ENCODE results near the gene EXOSC1.
"Not testable (repeated sequence)": the region's sequence is repeated elsewhere in the genome, so short reads cannot be mapped to it uniquely, and the experiment has no call there.

The EXOSC1 gene

GRCh38 chr10:97475936-97476594 lies 30.3 kb upstream of the EXOSC1 start:
- Histone ChIP-seq H3K36me3 (peaks cover 55% of the 10 kb centered on the region), H3K27ac (peak overlapping the region; percentile 64), H3K4me3 (ENCODE audit: low read depth in 1 of 2, low read length in 1 of 2) (no peak overlapping the region)

GRCh38 chr10:97474918-97475317 lies 29.1 kb upstream of the EXOSC1 start:
- Histone ChIP-seq H3K4me3 (ENCODE audit: low read depth in 1 of 2, low read length in 1 of 2) (no peak overlapping the region), H3K4me1 (ENCODE audit: control insufficient read depth in 1 of 2, insufficient read depth in 1 of 2, low read depth in 1 of 2, low read length in 1 of 2) (peaks cover 14 to 17% of the 10 kb centered on the region in 2 experiments), H3K27me3 (no peaks in the 10 kb centered on the region), H3K36me3 (peaks cover 55% of the 10 kb centered on the region), H3K27ac (peak overlapping the region; percentile 64), H3K9me3 (no peaks in the 10 kb centered on the region)
- TF ChIP-seq CTCF (IDR thresholded peaks at IDR 0.05) = no peak

More at GRCh38 chr10:97475936-97476594, 30.3 kb upstream of the EXOSC1 start:
- Histone ChIP-seq H3K4me1 (ENCODE audit: control insufficient read depth in 1 of 2, insufficient read depth in 1 of 2, low read depth in 1 of 2, low read length in 1 of 2) (peaks cover 14 to 17% of the 10 kb centered on the region in 2 experiments), H3K27me3 (no peaks in the 10 kb centered on the region), H3K9me3 (no peaks in the 10 kb centered on the region)
- no peak for TF ChIP-seq CTCF (IDR thresholded peaks at IDR 0.05)

- H3K4me1 ChIP-seq (ENCODE audit: control insufficient read depth in 1 of 2, insufficient read depth in 1 of 2, low read depth in 1 of 2, low read length in 1 of 2); H3K27ac ChIP-seq; H3K4me3 ChIP-seq (ENCODE audit: low read depth in 1 of 2, low read length in 1 of 2); H3K9me3 ChIP-seq; H3K27me3 ChIP-seq: not testable (repeated sequence)
- peaks cover 75% of the 10 kb centered on the region for H3K36me3 ChIP-seq
These were observed 23.0 kb upstream of the EXOSC1 start for GRCh38 chr10:97468781-97469180.

GRCh38 chr10:97468162-97468561 lies 22.4 kb upstream of the EXOSC1 start:
- peaks cover 0 to 10% of the 10 kb centered on the region in 2 experiments for H3K4me1 ChIP-seq (ENCODE audit: control insufficient read depth in 1 of 2, insufficient read depth in 1 of 2, low read depth in 1 of 2, low read length in 1 of 2)
- H3K36me3 ChIP-seq = peaks cover 69% of the 10 kb centered on the region

GRCh38 chr10:97466755-97467154 lies 20.9 kb upstream of the EXOSC1 start:
- H3K4me1 ChIP-seq (ENCODE audit: control insufficient read depth in 1 of 2, insufficient read depth in 1 of 2, low read depth in 1 of 2, low read length in 1 of 2) = peaks cover 0 to 10% of the 10 kb centered on the region in 2 experiments
- peaks cover 77% of the 10 kb centered on the region for H3K36me3 ChIP-seq
- no peaks in the 10 kb centered on the region for H3K27me3 ChIP-seq
- H3K9me3 ChIP-seq = no peaks in the 10 kb centered on the region
- no peak overlapping the region for H3K27ac ChIP-seq
- no peak for TF ChIP-seq CTCF (IDR thresholded peaks at IDR 0.05)
- H3K4me3 ChIP-seq (ENCODE audit: low read depth in 1 of 2, low read length in 1 of 2) = no peak overlapping the region

More at GRCh38 chr10:97468162-97468561, 22.4 kb upstream of the EXOSC1 start:
- Histone ChIP-seq H3K9me3 (no peaks in the 10 kb centered on the region), H3K27ac (no peak overlapping the region), H3K4me3 (ENCODE audit: low read depth in 1 of 2, low read length in 1 of 2) (no peak overlapping the region), H3K27me3 (no peaks in the 10 kb centered on the region)
- no peak for TF ChIP-seq CTCF (IDR thresholded peaks at IDR 0.05)

- Histone ChIP-seq H3K36me3 (peaks cover 80% of the 10 kb centered on the region), H3K9me3 (no peaks in the 10 kb centered on the region), H3K27ac (no peak overlapping the region), H3K4me1 (ENCODE audit: control insufficient read depth in 1 of 2, insufficient read depth in 1 of 2, low read depth in 1 of 2, low read length in 1 of 2) (peaks cover 0 to 10% of the 10 kb centered on the region in 2 experiments), H3K27me3 (no peaks in the 10 kb centered on the region), H3K4me3 (ENCODE audit: low read depth in 1 of 2, low read length in 1 of 2) (no peak overlapping the region)
- no peak for TF ChIP-seq CTCF (IDR thresholded peaks at IDR 0.05)
These were observed 20.2 kb upstream of the EXOSC1 start for GRCh38 chr10:97465982-97466381.
